SK-N-SH (cell line): Measurements from ENCODE around the gene GPR17. TPM values are rescaled to one million over a fixed set of nuclear protein-coding genes. Genes with fewer than 3 reads are reported as not detected.
A peak's percentile ranks its signal among the peaks of the same experiment; 100 is the strongest.

Experiments used
- CTCF ChIA-PET: fragments of 300-600, 350-600 bp; formaldehyde crosslinking; extraction: SDS; loops from one replicate; lab custom pipeline; 2021; lab: Yijun Ruan, JAX
- POLR2A ChIA-PET: fragments of 350-600 bp; sonication (Branson Sonifier 250); formaldehyde crosslinking; extraction: SDS; loops from one replicate; lab custom pipeline; 2020; ENCODE audit warnings: antibody characterized with exemption, inconsistent platforms; lab: Yijun Ruan, JAX
- DNase-seq: peaks from one replicate; pipeline ENCODE4 v3.0.0; 2012
- H2AFZ ChIP-seq: fragments of 200-600 bp; sonication (generic); 2 replicates; pipeline ENCODE4 v1.8.1; 2016; ENCODE audit warnings: antibody characterized with exemption, mild to moderate bottlenecking, low read depth
- H3F3A ChIP-seq: fragments of 200-600 bp; sonication (generic); replicated peaks from 2 replicates; pipeline ENCODE3; 2016; ENCODE audit warnings: antibody characterized with exemption, mild to moderate bottlenecking; ENCODE audit not compliant: insufficient read depth
- H3K27ac ChIP-seq, 2 experiments: fragments of 200-500 bp in 1 of 2; fragments of 200-600 bp in 1 of 2; sonication (Bioruptor generic) in 1 of 2; sonication (generic), shearing (Covaris generic) in 1 of 2; 2 replicates each; pipeline versions ENCODE4 v1.5.1 to v1.6.1; 2014 to 2016; ENCODE audit warnings: low read depth in 2 of 2, inconsistent platforms in 1 of 2, low read length in 1 of 2, mild to moderate bottlenecking in 1 of 2, mixed read lengths in 1 of 2
- H3K27me3 ChIP-seq: fragments of 200-600 bp; sonication (generic), shearing (Covaris generic); 2 replicates; pipeline ENCODE4 v1.6.1; 2016; ENCODE audit warnings: mixed run types; ENCODE audit not compliant: insufficient read depth
- H3K36me3 ChIP-seq, 2 experiments: fragments of 200-500 bp in 1 of 2; fragments of 200-600 bp in 1 of 2; sonication (Bioruptor generic) in 1 of 2; sonication (generic) in 1 of 2; replicated peaks in 1 of 2; 2 replicates each; pipeline versions ENCODE3 to v1.5.1; 2014 to 2016; ENCODE audit warnings: low read length in 1 of 2, mild to moderate bottlenecking in 1 of 2; ENCODE audit not compliant: insufficient read depth in 2 of 2, control insufficient read depth in 1 of 2
- H3K4me1 ChIP-seq, 2 experiments: fragments of 200-500 bp in 1 of 2; fragments of 200-600 bp in 1 of 2; sonication (Bioruptor generic) in 1 of 2; sonication (generic), shearing (Covaris generic) in 1 of 2; 2 replicates each; pipeline versions ENCODE4 v1.5.1 to v1.6.1; 2014 to 2016; ENCODE audit warnings: low read depth in 1 of 2, low read length in 1 of 2, mixed run types in 1 of 2; ENCODE audit not compliant: insufficient read depth in 2 of 2, control insufficient read depth in 1 of 2
- H3K4me2 ChIP-seq: fragments of 200-600 bp; sonication (generic), shearing (Covaris generic); 2 replicates; pipeline ENCODE4 v1.6.1; 2017; ENCODE audit warnings: mixed run types
- H3K4me3 ChIP-seq, 2 experiments: fragments of 200-500 bp in 1 of 2; fragments of 200-600 bp in 1 of 2; sonication (Bioruptor generic) in 1 of 2; sonication (generic), shearing (Covaris generic) in 1 of 2; 2 replicates each; pipeline versions ENCODE4 v1.5.1 to v1.8.1; 2014 to 2016; ENCODE audit warnings: low read depth in 2 of 2, inconsistent platforms in 1 of 2, low read length in 1 of 2, mild to moderate bottlenecking in 1 of 2, mixed read lengths in 1 of 2, moderate library complexity in 1 of 2
- H3K79me2 ChIP-seq: fragments of 200-600 bp; sonication (generic); 2 replicates; pipeline ENCODE4 v1.8.1; 2017; ENCODE audit warnings: mild to moderate bottlenecking; ENCODE audit not compliant: insufficient read depth
- H3K9ac ChIP-seq: fragments of 200-600 bp; sonication (generic); 2 replicates; pipeline ENCODE4 v1.6.1; 2017; ENCODE audit warnings: mixed run types
- H3K9me2 ChIP-seq: fragments of 200-600 bp; sonication (generic); 2 replicates; pipeline ENCODE4 v1.6.1; 2017; ENCODE audit warnings: mixed run types
- H3K9me3 ChIP-seq: fragments of 200-600 bp; sonication (generic); 2 replicates; pipeline ENCODE4 v1.6.1; 2017; ENCODE audit warnings: mixed run types, mild to moderate bottlenecking, moderate library complexity
- H4K20me1 ChIP-seq: fragments of 200-600 bp; sonication (generic); 2 replicates; pipeline ENCODE4 v1.6.1; 2017; ENCODE audit warnings: mild to moderate bottlenecking, mixed run types; ENCODE audit not compliant: insufficient read depth
- CHD2 ChIP-seq: fragments of 150-350 bp; IDR thresholded peaks from 2 replicates; pipeline ENCODE4 v1.6.1; 2018; ENCODE audit warnings: low read length; ENCODE audit not compliant: partially characterized antibody
- CTCF ChIP-seq: fragments of 200-600 bp; sonication (generic); IDR thresholded peaks from 2 replicates; pipeline ENCODE4 v1.6.1; 2017; ENCODE audit warnings: antibody characterized with exemption, mild to moderate bottlenecking, moderate library complexity
- ELF1 ChIP-seq: IDR thresholded peaks from 2 replicates; pipeline ENCODE4 v1.4.0; 2012
- FOXM1 ChIP-seq: IDR thresholded peaks from 2 replicates; pipeline ENCODE4 v1.4.0; 2012; ENCODE audit warnings: low read depth, mild to moderate bottlenecking
- GATA2 ChIP-seq: sonication (generic); formaldehyde crosslinking; IDR thresholded peaks from 2 replicates; pipeline ENCODE4 v1.5.0; 2020; ENCODE audit warnings: mild to moderate bottlenecking, missing genetic modification reagents
- MXI1 ChIP-seq: IDR thresholded peaks from 2 replicates; pipeline ENCODE4 v1.6.1; 2012; ENCODE audit warnings: mild to moderate bottlenecking, low read depth, low read length, improper control_type of control experiment
- NRF1 ChIP-seq: IDR thresholded peaks from 2 replicates; pipeline ENCODE4 v1.6.1; 2012; ENCODE audit warnings: low read depth, mild to moderate bottlenecking, low read length
- RAD21 ChIP-seq: IDR thresholded peaks from 2 replicates; pipeline ENCODE4 v1.6.1; 2012; ENCODE audit warnings: mild to moderate bottlenecking, low read length
- RCOR1 ChIP-seq: fragments of 150-350 bp; IDR thresholded peaks from 2 replicates; pipeline ENCODE4 v1.6.1; 2017; ENCODE audit warnings: antibody characterized with exemption, low read length
- RFX5 ChIP-seq: IDR thresholded peaks from 2 replicates; pipeline ENCODE4 v1.6.1; 2012; ENCODE audit warnings: mild to moderate bottlenecking, improper control_type of control experiment, low read length
- RXRA ChIP-seq: IDR thresholded peaks from 2 replicates; pipeline ENCODE4 v1.4.0; 2012; ENCODE audit warnings: low read depth, mild to moderate bottlenecking, borderline replicate concordance
- SIN3A ChIP-seq: IDR thresholded peaks from 2 replicates; pipeline ENCODE4 v1.6.1; 2012; ENCODE audit warnings: low read depth, mild to moderate bottlenecking, low read length, moderate library complexity, borderline replicate concordance
- TAF1 ChIP-seq: IDR thresholded peaks from 2 replicates; pipeline ENCODE4 v1.6.1; 2012; ENCODE audit warnings: low read depth, mild to moderate bottlenecking, low read length, moderate library complexity, borderline replicate concordance
- TEAD4 ChIP-seq: IDR thresholded peaks from 2 replicates; pipeline ENCODE4 v1.4.0; 2012; ENCODE audit warnings: mild to moderate bottlenecking, borderline replicate concordance; ENCODE audit not compliant: insufficient read depth
- YY1 ChIP-seq: IDR thresholded peaks from 2 replicates; pipeline ENCODE4 v1.4.0; 2012; ENCODE audit warnings: low read depth, mild to moderate bottlenecking
- WGBS: methylation state at CpG from one replicate; pipeline ENCODE4 v1.1.6; 2017; ENCODE audit warnings: low lambda C conversion rate; 5-methylcytosine and 5-hydroxymethylcytosine counted together
- polyA plus RNA-seq, 3 experiments: library from polyadenylated mRNA; depleted of rRNA; stranded (reverse); fragments of >200 nt; gene quantifications; 2 replicates each; pipeline ENCODE4 v1.2.3, GENCODE V29; 2012
- TF ChIP-seq, protein P1 (sequence below): IDR thresholded peaks from 2 replicates; pipeline ENCODE4 v1.4.0; 2012; ENCODE audit warnings: low read depth, borderline replicate concordance

The GPR17 gene
- polyA plus RNA-seq, 1 of the 3 experiments (the other 2 are of a cell fraction) = 0.03 TPM

GRCh38 chr2:127639111-127639474, 6.9 kb upstream of the GPR17 start:
- ChIA-PET CTCF (interaction anchor here (0.7 to 3.6 kb wide), 6 partner anchors 11 to 1966 kb away, joined by 3 to 21 read pairs (median 4); partner anchors contain the start of gene LIMS2), POLR2A (interaction anchor here (1.6 kb wide), 1 partner anchor 63 kb away, joined by 3 read pairs; no protein-coding TSS in a partner anchor)
- Histone ChIP-seq H3K79me2 (no peaks in the 10 kb centered on the region), H3K9me2 (no peaks in the 10 kb centered on the region), H4K20me1 (no peaks in the 10 kb centered on the region), H3K36me3 (no peaks in the 10 kb centered on the region), H2AFZ (no peak overlapping the region), H3F3A (no peaks in the 10 kb centered on the region), H3K4me2 (no peak overlapping the region), H3K27ac (no peak overlapping the region), H3K27me3 (no peaks in the 10 kb centered on the region), H3K9ac (no peak overlapping the region), H3K9me3 (no peaks in the 10 kb centered on the region), H3K4me1 (peaks cover 10 to 42% of the 10 kb centered on the region in 2 experiments; a peak in 3 of 4 replicates), H3K4me3 (no peak overlapping the region)
- WGBS = 95% methylated on average over 13 of the region's 13 CpGs
- DNase-seq = no peak
- TF ChIP-seq, protein P1, sequence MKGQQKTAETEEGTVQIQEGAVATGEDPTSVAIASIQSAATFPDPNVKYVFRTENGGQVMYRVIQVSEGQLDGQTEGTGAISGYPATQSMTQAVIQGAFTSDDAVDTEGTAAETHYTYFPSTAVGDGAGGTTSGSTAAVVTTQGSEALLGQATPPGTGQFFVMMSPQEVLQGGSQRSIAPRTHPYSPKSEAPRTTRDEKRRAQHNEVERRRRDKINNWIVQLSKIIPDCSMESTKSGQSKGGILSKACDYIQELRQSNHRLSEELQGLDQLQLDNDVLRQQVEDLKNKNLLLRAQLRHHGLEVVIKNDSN = no peak
- TF ChIP-seq RAD21 (no peak), NRF1 (no peak), YY1 (no peak), TEAD4 (no peak), SIN3A (no peak), RCOR1 (no peak), TAF1 (no peak), FOXM1 (no peak), MXI1 (no peak), RFX5 (no peak), GATA2 (CRISPR knock-in tag) (no peak)

DNA sequence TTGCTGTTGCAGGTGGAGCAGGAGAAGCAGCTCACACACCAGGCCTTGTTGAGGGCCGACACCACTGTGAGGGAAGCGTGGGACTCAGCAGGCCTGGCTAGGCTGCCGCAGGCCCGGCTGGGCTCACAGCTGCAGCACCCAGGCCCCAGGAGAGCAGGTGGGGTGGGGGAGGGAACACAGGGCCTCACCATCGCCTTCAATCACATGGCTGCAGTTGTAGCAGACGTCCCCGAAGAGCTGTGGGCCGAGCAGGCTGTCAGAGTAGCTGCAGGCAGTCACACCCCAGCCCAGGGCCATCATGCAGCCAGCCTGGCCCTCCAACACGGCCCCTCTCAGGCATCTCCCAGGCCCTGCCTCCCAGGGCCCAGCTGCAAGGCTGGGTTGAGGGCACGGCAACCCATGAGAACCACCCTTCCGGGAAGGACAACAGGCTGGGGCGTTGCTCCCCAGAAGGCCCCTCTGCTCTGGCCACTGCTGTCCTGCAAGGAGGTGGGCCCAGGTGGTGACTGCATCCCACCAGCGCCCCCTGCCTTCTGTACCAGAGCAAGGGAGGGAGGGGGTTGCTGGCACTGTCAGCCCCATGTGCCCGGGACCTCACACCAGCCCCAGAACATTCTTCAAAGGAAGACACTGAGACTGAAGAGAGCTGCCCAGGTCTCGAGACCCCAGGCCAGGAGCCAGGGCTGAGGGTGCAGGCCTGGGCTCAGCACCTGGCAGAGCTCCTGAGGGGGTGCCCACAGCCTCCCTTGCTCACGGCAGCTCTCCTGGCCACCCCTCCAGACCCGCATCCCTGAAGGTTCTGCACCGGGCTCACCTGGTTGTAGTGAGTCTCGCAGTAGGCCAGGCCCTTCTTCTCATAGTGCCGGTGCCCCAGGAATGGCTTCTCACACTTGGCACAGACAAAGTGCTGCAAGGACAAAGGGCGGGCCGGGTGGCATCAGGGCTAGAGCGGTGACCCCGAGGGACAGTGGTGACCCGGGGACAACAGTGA, 5.6 kb upstream of the GPR17 start:
- 83% methylated on average over 4 of the region's 25 CpGs for WGBS
- Histone ChIP-seq H3K4me2 (no peak overlapping the region), H3K27me3 (no peaks in the 10 kb centered on the region), H3K4me1 (peaks cover 10 to 30% of the 10 kb centered on the region in 2 experiments; a peak in 3 of 4 replicates), H4K20me1 (no peaks in the 10 kb centered on the region), H3K36me3 (no peaks in the 10 kb centered on the region), H3K9me2 (no peaks in the 10 kb centered on the region), H3K79me2 (no peaks in the 10 kb centered on the region), H3K4me3 (no peak overlapping the region), H2AFZ (no peak overlapping the region), H3F3A (no peaks in the 10 kb centered on the region), H3K9ac (no peak overlapping the region), H3K9me3 (no peaks in the 10 kb centered on the region), H3K27ac (no peak overlapping the region)
- POLR2A ChIA-PET = interaction anchor here (1.6 kb wide), 1 partner anchor 62 kb away, joined by 3 read pairs; no protein-coding TSS in a partner anchor
- peak; percentile 72 for DNase-seq
- CTCF ChIA-PET = interaction anchor here (0.6 to 3.6 kb wide), 7 partner anchors 9 to 218 kb away, joined by 3 to 21 read pairs (median 4); partner anchors contain the start of gene LIMS2
- TF ChIP-seq CTCF (peak; percentile 38), RAD21 (peak; percentile 22; the same call in 1 of the 2 replicates), RXRA (no peak), CHD2 (no peak), MXI1 (no peak), ELF1 (no peak)
